Liver (tissue), 9 donors: ENCODE measurements around the gene EHBP1. TPM values are rescaled to one million over a fixed set of nuclear protein-coding genes. Genes with fewer than 3 reads are reported as not detected.

ENCODE experiments used
- DNase-seq: peaks from one replicate; pipeline ENCODE4 v3.0.0-alpha.2; 2017; ENCODE audit warnings: low spot score
- H3K27ac ChIP-seq, 2 donors: one replicate each; pipeline ENCODE4 v1.7.0; 2013; ENCODE audit warnings: inconsistent platforms in 2 of 2, low read length in 2 of 2, control low read depth in 1 of 2, low read depth in 1 of 2, mild to moderate bottlenecking in 1 of 2
- H3K27me3 ChIP-seq, 4 donors: one replicate each; pipeline versions ENCODE4 v1.6.1 to v1.7.0; 2013; ENCODE audit warnings: low read length in 3 of 4, inconsistent platforms in 1 of 4, mild to moderate bottlenecking in 1 of 4, moderate library complexity in 1 of 4; ENCODE audit not compliant: control insufficient read depth in 4 of 4, insufficient read depth in 4 of 4
- H3K36me3 ChIP-seq, 4 donors: one replicate each; pipeline versions ENCODE4 v1.6.1 to v1.7.0; 2013; ENCODE audit warnings: low read length in 3 of 4, mild to moderate bottlenecking in 3 of 4, low read depth in 1 of 4, moderate library complexity in 1 of 4; ENCODE audit not compliant: control insufficient read depth in 4 of 4, insufficient read depth in 3 of 4
- H3K4me1 ChIP-seq, 4 donors: one replicate each; pipeline versions ENCODE4 v1.6.1 to v1.7.0; 2013; ENCODE audit warnings: low read length in 3 of 4, mild to moderate bottlenecking in 3 of 4, moderate library complexity in 1 of 4; ENCODE audit not compliant: control insufficient read depth in 4 of 4, insufficient read depth in 4 of 4
- H3K4me3 ChIP-seq, 3 donors: one replicate each; pipeline versions ENCODE4 v1.6.1 to v1.7.0; 2013; ENCODE audit warnings: low read length in 3 of 3, control low read depth in 1 of 3, low read depth in 1 of 3, mild to moderate bottlenecking in 1 of 3
- H3K9ac ChIP-seq, 2 donors: one replicate each; pipeline ENCODE4 v1.7.0; 2013; ENCODE audit warnings: low read length in 2 of 2, mild to moderate bottlenecking in 2 of 2, moderate library complexity in 2 of 2, control low read depth in 1 of 2, low read depth in 1 of 2
- H3K9me3 ChIP-seq, 4 donors: one replicate each; pipeline versions ENCODE4 v1.6.1 to v1.7.0; 2013; ENCODE audit warnings: low read length in 3 of 4; ENCODE audit not compliant: control insufficient read depth in 4 of 4
- EGR1 ChIP-seq, 2 donors: IDR thresholded peaks; 2 replicates each; pipeline ENCODE4 v1.6.1; 2016 to 2018; ENCODE audit warnings: antibody characterized with exemption in 2 of 2, low read depth in 2 of 2
- FOXA1 ChIP-seq: IDR thresholded peaks from 2 replicates; pipeline ENCODE4 v1.6.1; 2016; ENCODE audit warnings: antibody characterized with exemption
- FOXA2 ChIP-seq: IDR thresholded peaks from 2 replicates; pipeline ENCODE4 v1.6.1; 2016; ENCODE audit warnings: antibody characterized with exemption
- GABPA ChIP-seq, 2 donors: IDR thresholded peaks in 1 of 2; conservative IDR thresholded peaks in 1 of 2; 2 replicates each; pipeline ENCODE4 v1.6.1; 2016; ENCODE audit warnings: antibody characterized with exemption in 2 of 2, mild to moderate bottlenecking in 1 of 2, moderate library complexity in 1 of 2
- HNF4A ChIP-seq, 2 donors: conservative IDR thresholded peaks; 2 replicates each; pipeline ENCODE4 v1.6.1; 2016; ENCODE audit warnings: antibody characterized with exemption in 2 of 2, mild to moderate bottlenecking in 2 of 2
- HNF4G ChIP-seq: IDR thresholded peaks from 2 replicates; pipeline ENCODE4 v1.6.1; 2016; ENCODE audit warnings: antibody characterized with exemption
- JUND ChIP-seq, 2 donors: IDR thresholded peaks; 2 replicates each; pipeline ENCODE4 v1.6.1; 2016; ENCODE audit warnings: antibody characterized with exemption in 2 of 2
- NR2F2 ChIP-seq: IDR thresholded peaks from 2 replicates; pipeline ENCODE4 v1.6.1; 2016; ENCODE audit warnings: antibody characterized with exemption
- RAD21 ChIP-seq, 2 donors: IDR thresholded peaks; 2 replicates each; pipeline ENCODE4 v1.6.1; 2016; ENCODE audit warnings: antibody characterized with exemption in 2 of 2, mild to moderate bottlenecking in 2 of 2
- RXRA ChIP-seq, 2 donors: IDR thresholded peaks; 2 replicates each; pipeline ENCODE4 v1.6.1; 2017 to 2018; ENCODE audit warnings: antibody characterized with exemption in 2 of 2, mild to moderate bottlenecking in 1 of 2
- SP1 ChIP-seq: IDR thresholded peaks from 2 replicates; pipeline ENCODE4 v1.6.1; 2018; ENCODE audit warnings: antibody characterized with exemption, mild to moderate bottlenecking
- TAF1 ChIP-seq: conservative IDR thresholded peaks from 2 replicates; pipeline ENCODE4 v1.6.1; 2016; ENCODE audit warnings: antibody characterized with exemption, mild to moderate bottlenecking
- YY1 ChIP-seq: IDR thresholded peaks from 2 replicates; pipeline ENCODE4 v1.6.1; 2016; ENCODE audit warnings: antibody characterized with exemption, mild to moderate bottlenecking
- WGBS: extraction: QIAGEN DNeasy Blood & Tissue Kit; methylation state at CpG from one replicate; pipeline ENCODE4 v1.1.7; 2013; 5-methylcytosine and 5-hydroxymethylcytosine counted together
- polyA plus RNA-seq, 2 donors: library from polyadenylated mRNA; stranded (reverse) in 1 of 2; unstranded in 1 of 2; fragments of 200-250 nt in 1 of 2; fragments of >200 nt in 1 of 2; fragmentation: Nextera tagmentation in 1 of 2; extraction: Ambion mirVana in 1 of 2; gene quantifications; one replicate each; pipeline versions ENCODE4 v1.2.1 to v1.2.3, GENCODE V29; 2013 to 2015
- total RNA-seq, 2 donors: library from RNA; depleted of rRNA; stranded (reverse); fragments of >200 nt; gene quantifications; one replicate each; pipeline ENCODE4 v1.2.3, GENCODE V29; 2014
- TF ChIP-seq, protein P1 (sequence below): IDR thresholded peaks from 2 replicates; pipeline ENCODE4 v1.6.1; 2016; ENCODE audit warnings: antibody characterized with exemption
- TF ChIP-seq, protein P2 (sequence below): IDR thresholded peaks from 2 replicates; pipeline ENCODE4 v1.6.1; 2016; ENCODE audit warnings: antibody characterized with exemption
- TF ChIP-seq, protein P3 (sequence below): IDR thresholded peaks from 2 replicates; pipeline ENCODE4 v1.6.1; 2016; ENCODE audit warnings: antibody characterized with exemption, mild to moderate bottlenecking
- TF ChIP-seq, protein P4 (sequence below): IDR thresholded peaks from 2 replicates; pipeline ENCODE4 v1.6.1; 2016; ENCODE audit warnings: antibody characterized with exemption
- TF ChIP-seq, protein P5 (sequence below): fragments of 150-350 bp; IDR thresholded peaks from 2 replicates; pipeline ENCODE4 v1.5.1; 2017; ENCODE audit warnings: improper control_type of control experiment, low read depth, low read length; ENCODE audit not compliant: missing input control
- donor health status: healthy.
- donor health status: healthy.
- donor health status: healthy.
- donor health status: healthy.
- donor health status: healthy.

The EHBP1 gene
- total and polyA plus RNA-seq, 4 donors, result 16.6 to 85.8 (median 24.4) TPM

DNA sequence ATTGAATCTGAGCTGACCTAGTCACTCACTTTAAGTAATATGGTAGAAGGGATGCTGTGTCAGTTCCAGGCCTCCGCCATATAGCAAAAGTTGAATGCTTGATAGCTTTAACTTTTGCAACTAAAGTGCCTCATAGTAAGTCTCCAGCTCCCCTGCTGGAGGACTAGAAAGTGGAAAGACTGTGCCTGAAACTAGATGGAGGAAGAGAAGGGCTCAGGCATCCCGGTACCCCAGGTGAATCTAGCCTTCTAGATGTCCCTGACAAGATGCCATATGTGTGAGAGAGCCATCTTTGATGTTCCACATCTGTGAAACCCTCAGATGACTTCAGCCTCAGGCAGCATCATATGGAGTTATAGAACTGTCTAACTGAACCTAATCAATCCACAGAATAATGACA lies 366.2 kb downstream of the EHBP1 start:
- Histone ChIP-seq H3K9me3 (no peaks in the 10 kb centered on the region), H3K4me3 (no peak overlapping the region), H3K27me3 (peaks cover 0 to 13% (median 4%) of the 10 kb centered on the region in 4 donors), H3K4me1 (no peaks in the 10 kb centered on the region), H3K9ac (no peak overlapping the region), H3K27ac (no peak overlapping the region), H3K36me3 (no peaks in the 10 kb centered on the region)
- TF ChIP-seq JUND (IDR thresholded peaks at IDR 0.05) (no peak), YY1 (no peak), GABPA (IDR thresholded peaks at IDR 0.05 in 1 of 2, conservative IDR thresholded peaks at IDR 0.05 in 1 of 2) (no peak), FOXA2 (no peak), TAF1 (no peak), FOXA1 (no peak), SP1 (no peak), RAD21 (IDR thresholded peaks at IDR 0.05) (no peak), EGR1 (IDR thresholded peaks at IDR 0.05; ENCODE audit: low read depth in 2 of 2) (no peak), HNF4G (no peak), RXRA (IDR thresholded peaks at IDR 0.05) (no peak)
- TF ChIP-seq, protein P1, sequence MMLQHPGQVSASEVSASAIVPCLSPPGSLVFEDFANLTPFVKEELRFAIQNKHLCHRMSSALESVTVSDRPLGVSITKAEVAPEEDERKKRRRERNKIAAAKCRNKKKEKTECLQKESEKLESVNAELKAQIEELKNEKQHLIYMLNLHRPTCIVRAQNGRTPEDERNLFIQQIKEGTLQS, result no peak
- TF ChIP-seq, protein P2, sequence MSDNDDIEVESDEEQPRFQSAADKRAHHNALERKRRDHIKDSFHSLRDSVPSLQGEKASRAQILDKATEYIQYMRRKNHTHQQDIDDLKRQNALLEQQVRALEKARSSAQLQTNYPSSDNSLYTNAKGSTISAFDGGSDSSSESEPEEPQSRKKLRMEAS, result no peak
- TF ChIP-seq, protein P3, sequence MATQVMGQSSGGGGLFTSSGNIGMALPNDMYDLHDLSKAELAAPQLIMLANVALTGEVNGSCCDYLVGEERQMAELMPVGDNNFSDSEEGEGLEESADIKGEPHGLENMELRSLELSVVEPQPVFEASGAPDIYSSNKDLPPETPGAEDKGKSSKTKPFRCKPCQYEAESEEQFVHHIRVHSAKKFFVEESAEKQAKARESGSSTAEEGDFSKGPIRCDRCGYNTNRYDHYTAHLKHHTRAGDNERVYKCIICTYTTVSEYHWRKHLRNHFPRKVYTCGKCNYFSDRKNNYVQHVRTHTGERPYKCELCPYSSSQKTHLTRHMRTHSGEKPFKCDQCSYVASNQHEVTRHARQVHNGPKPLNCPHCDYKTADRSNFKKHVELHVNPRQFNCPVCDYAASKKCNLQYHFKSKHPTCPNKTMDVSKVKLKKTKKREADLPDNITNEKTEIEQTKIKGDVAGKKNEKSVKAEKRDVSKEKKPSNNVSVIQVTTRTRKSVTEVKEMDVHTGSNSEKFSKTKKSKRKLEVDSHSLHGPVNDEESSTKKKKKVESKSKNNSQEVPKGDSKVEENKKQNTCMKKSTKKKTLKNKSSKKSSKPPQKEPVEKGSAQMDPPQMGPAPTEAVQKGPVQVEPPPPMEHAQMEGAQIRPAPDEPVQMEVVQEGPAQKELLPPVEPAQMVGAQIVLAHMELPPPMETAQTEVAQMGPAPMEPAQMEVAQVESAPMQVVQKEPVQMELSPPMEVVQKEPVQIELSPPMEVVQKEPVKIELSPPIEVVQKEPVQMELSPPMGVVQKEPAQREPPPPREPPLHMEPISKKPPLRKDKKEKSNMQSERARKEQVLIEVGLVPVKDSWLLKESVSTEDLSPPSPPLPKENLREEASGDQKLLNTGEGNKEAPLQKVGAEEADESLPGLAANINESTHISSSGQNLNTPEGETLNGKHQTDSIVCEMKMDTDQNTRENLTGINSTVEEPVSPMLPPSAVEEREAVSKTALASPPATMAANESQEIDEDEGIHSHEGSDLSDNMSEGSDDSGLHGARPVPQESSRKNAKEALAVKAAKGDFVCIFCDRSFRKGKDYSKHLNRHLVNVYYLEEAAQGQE, result no peak
- TF ChIP-seq, protein P4, sequence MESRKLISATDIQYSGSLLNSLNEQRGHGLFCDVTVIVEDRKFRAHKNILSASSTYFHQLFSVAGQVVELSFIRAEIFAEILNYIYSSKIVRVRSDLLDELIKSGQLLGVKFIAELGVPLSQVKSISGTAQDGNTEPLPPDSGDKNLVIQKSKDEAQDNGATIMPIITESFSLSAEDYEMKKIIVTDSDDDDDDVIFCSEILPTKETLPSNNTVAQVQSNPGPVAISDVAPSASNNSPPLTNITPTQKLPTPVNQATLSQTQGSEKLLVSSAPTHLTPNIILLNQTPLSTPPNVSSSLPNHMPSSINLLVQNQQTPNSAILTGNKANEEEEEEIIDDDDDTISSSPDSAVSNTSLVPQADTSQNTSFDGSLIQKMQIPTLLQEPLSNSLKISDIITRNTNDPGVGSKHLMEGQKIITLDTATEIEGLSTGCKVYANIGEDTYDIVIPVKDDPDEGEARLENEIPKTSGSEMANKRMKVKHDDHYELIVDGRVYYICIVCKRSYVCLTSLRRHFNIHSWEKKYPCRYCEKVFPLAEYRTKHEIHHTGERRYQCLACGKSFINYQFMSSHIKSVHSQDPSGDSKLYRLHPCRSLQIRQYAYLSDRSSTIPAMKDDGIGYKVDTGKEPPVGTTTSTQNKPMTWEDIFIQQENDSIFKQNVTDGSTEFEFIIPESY, result no peak
- WGBS, result 85% methylated on average over 2 of the region's 2 CpGs
- no peak for DNase-seq

DNA sequence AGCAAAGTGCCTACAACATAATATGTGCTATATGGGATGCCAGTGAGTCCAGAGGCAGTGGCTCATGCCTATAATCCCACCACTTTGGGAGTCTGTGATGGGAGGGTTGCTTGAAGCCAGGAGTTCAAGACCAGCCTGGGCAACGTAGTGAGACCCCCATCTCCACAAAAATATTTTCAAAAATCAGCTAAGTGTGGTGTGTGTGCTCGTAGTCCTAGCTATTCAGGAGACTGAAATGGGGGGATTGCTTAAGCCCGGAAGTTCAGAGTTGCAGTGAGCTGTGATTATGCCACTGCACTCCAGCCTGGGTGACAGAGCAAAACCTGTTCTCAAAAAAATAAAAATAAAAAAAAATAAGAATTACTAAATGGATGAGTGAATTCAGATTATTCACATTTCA lies 368.5 kb downstream of the EHBP1 start:
- Histone ChIP-seq H3K4me3 (no peak overlapping the region), H3K9me3 (no peaks in the 10 kb centered on the region), H3K4me1 (no peaks in the 10 kb centered on the region), H3K27ac (no peak overlapping the region), H3K36me3 (no peaks in the 10 kb centered on the region), H3K27me3 (no peaks in the 10 kb centered on the region), H3K9ac (no peak overlapping the region)
- 83% methylated on average over 3 of the region's 3 CpGs for WGBS
- DNase-seq, result no peak
- TF ChIP-seq EGR1 (IDR thresholded peaks at IDR 0.05; ENCODE audit: low read depth in 2 of 2) (no peak), HNF4A (conservative IDR thresholded peaks at IDR 0.05) (no peak), NR2F2 (no peak), RXRA (IDR thresholded peaks at IDR 0.05) (no peak), YY1 (no peak), GABPA (IDR thresholded peaks at IDR 0.05 in 1 of 2, conservative IDR thresholded peaks at IDR 0.05 in 1 of 2) (no peak), TAF1 (no peak), JUND (IDR thresholded peaks at IDR 0.05) (no peak), RAD21 (IDR thresholded peaks at IDR 0.05) (no peak), FOXA1 (no peak)
- TF ChIP-seq, protein P1, result no peak
- TF ChIP-seq, protein P4, result no peak
- TF ChIP-seq, protein P3, result no peak
- TF ChIP-seq, protein P5, sequence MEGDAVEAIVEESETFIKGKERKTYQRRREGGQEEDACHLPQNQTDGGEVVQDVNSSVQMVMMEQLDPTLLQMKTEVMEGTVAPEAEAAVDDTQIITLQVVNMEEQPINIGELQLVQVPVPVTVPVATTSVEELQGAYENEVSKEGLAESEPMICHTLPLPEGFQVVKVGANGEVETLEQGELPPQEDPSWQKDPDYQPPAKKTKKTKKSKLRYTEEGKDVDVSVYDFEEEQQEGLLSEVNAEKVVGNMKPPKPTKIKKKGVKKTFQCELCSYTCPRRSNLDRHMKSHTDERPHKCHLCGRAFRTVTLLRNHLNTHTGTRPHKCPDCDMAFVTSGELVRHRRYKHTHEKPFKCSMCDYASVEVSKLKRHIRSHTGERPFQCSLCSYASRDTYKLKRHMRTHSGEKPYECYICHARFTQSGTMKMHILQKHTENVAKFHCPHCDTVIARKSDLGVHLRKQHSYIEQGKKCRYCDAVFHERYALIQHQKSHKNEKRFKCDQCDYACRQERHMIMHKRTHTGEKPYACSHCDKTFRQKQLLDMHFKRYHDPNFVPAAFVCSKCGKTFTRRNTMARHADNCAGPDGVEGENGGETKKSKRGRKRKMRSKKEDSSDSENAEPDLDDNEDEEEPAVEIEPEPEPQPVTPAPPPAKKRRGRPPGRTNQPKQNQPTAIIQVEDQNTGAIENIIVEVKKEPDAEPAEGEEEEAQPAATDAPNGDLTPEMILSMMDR, result no peak
